CD4-positive, CD25-positive, alpha-beta regulatory T cell (primary cell): ENCODE data around the gene UTP14C. TPM values are rescaled to one million over a fixed set of nuclear protein-coding genes. Genes with fewer than 3 reads are reported as not detected.
A peak's percentile ranks its signal among the peaks of the same experiment; 100 is the strongest.
"Not testable (repeated sequence)": the region's sequence is repeated elsewhere in the genome, so short reads cannot be mapped to it uniquely, and the experiment has no call there.

Experiments used
- ATAC-seq, 2 donors: fragments of 150-1000 bp; cut with Tn5 transposase; one replicate each; pipeline ENCODE4 v1.10.0; 2021; ENCODE audit warnings: low read depth in 2 of 2, moderate number of reproducible peaks in 2 of 2, moderate library complexity in 1 of 2
- DNase-seq, 3 donors: peaks; one replicate each; pipeline versions ENCODE4 v3.0.0 to v3.0.0-alpha.2; 2012 to 2022; ENCODE audit warnings: mixed read lengths in 1 of 3
- H3K27ac ChIP-seq: one replicate; pipeline ENCODE4 v1.7.0; 2013; ENCODE audit warnings: mild to moderate bottlenecking, low read length; ENCODE audit not compliant: insufficient read depth, poor library complexity, severe bottlenecking
- H3K27me3 ChIP-seq: one replicate; pipeline ENCODE4 v1.7.0; 2013; ENCODE audit warnings: low read length; ENCODE audit not compliant: control insufficient read depth, insufficient read depth
- H3K36me3 ChIP-seq: one replicate; pipeline ENCODE4 v1.7.0; 2013; ENCODE audit warnings: mild to moderate bottlenecking, low read length, moderate library complexity; ENCODE audit not compliant: control insufficient read depth, insufficient read depth
- H3K4me1 ChIP-seq: 2 replicates; pipeline ENCODE4 v1.7.0; 2013; ENCODE audit warnings: mild to moderate bottlenecking, low read length; ENCODE audit not compliant: insufficient read depth, control insufficient read depth, poor library complexity, severe bottlenecking
- H3K4me3 ChIP-seq: one replicate; pipeline ENCODE4 v1.7.0; 2013; ENCODE audit warnings: low read depth, mild to moderate bottlenecking, low read length, moderate library complexity
- H3K9me3 ChIP-seq, 2 experiments: 1 replicate in 1 of 2; 2 replicates in 1 of 2; pipeline ENCODE4 v1.7.0; 2013; ENCODE audit warnings: low read length in 2 of 2, mild to moderate bottlenecking in 1 of 2, moderate library complexity in 1 of 2; ENCODE audit not compliant: control insufficient read depth in 2 of 2
- H3K27ac Mint-ChIP-seq, 3 donors: one replicate each; pipeline ENCODE4 v1.8.0; 2020 to 2022; ENCODE audit warnings: mild to moderate bottlenecking in 3 of 3, mixed read lengths in 3 of 3, moderate library complexity in 2 of 3
- H3K27me3 Mint-ChIP-seq: one replicate; pipeline ENCODE4 v1.8.0; 2022; ENCODE audit warnings: mild to moderate bottlenecking, mixed read lengths
- H3K36me3 Mint-ChIP-seq: one replicate; pipeline ENCODE4 v1.8.0; 2020; ENCODE audit warnings: mixed read lengths
- H3K4me1 Mint-ChIP-seq, 4 donors: one replicate each; pipeline ENCODE4 v1.8.0; 2020 to 2022; ENCODE audit warnings: mixed read lengths in 4 of 4, mild to moderate bottlenecking in 1 of 4
- H3K4me3 Mint-ChIP-seq, 4 donors: one replicate each; pipeline ENCODE4 v1.8.0; 2020 to 2022; ENCODE audit warnings: mild to moderate bottlenecking in 4 of 4, mixed read lengths in 4 of 4, moderate library complexity in 3 of 4
- H3K9me3 Mint-ChIP-seq, 7 donors: one replicate each; pipeline ENCODE4 v1.8.0; 2020 to 2022; ENCODE audit warnings: mixed read lengths in 7 of 7, mild to moderate bottlenecking in 3 of 7, moderate library complexity in 2 of 7
- polyA plus RNA-seq, 4 donors: library from polyadenylated mRNA; unstranded; fragments of 300-500 nt; fragmentation: Illumina TruSeq; gene quantifications; one replicate each; pipeline ENCODE4 v1.2.3, GENCODE V29; 2021
- total RNA-seq: library from RNA; stranded (reverse); gene quantifications from one replicate; pipeline ENCODE4 v1.2.3, GENCODE V29; 2022

The UTP14C gene
- total and polyA plus RNA-seq, 5 donors from 2014 or later, result 0.97 to 4.0 (median 1.6) TPM

GRCh38 chr13:52016296-52016695 is 8.2 kb upstream of the UTP14C start:
- Mint-ChIP-seq H3K36me3 (peaks cover 51% of the 10 kb centered on the region), H3K4me3 (no peak overlapping the region), H3K9me3 (peaks cover 0 to 2% (median 0%) of the 10 kb centered on the region in 7 donors), H3K27me3 (no peaks in the 10 kb centered on the region), H3K27ac (no peak overlapping the region), H3K4me1 (peaks cover 28 to 56% (median 43%) of the 10 kb centered on the region in 4 donors)
- no peak for DNase-seq
- no peak for ATAC-seq
- Histone ChIP-seq H3K4me3 (no peak overlapping the region), H3K4me1 (peaks cover 23% of the 10 kb centered on the region), H3K9me3 (no peaks in the 10 kb centered on the region), H3K27me3 (no peaks in the 10 kb centered on the region), H3K27ac (no peak overlapping the region), H3K36me3 (peaks cover 32% of the 10 kb centered on the region)

DNA sequence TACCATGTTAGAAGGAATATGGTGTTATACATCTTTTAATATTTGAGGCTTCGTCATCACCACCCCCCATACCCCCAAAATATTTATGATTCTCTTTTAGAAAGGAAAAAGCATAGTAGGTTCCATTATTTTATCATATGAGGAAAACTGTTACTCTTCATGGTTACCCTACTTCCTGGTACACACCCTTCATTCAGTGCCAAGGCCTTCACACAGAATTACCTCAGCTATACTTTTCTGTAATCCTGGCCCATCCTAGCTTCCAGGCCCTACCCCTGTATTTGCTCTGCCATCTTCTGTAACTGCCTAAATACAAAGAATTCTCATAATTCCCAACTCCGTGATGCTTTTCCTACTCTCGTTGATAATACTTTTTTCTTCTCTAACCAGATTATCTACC is 4.3 kb upstream of the UTP14C start:
- ATAC-seq (no peak), DNase-seq (no peak)
- H3K36me3 Mint-ChIP-seq, result peaks cover 76% of the 10 kb centered on the region
- no peak overlapping the region for H3K4me3 Mint-ChIP-seq
- peaks cover 23 to 51% (median 40%) of the 10 kb centered on the region in 4 donors for H3K4me1 Mint-ChIP-seq
- H3K27ac Mint-ChIP-seq, result no peak overlapping the region
- Histone ChIP-seq H3K36me3 (peaks cover 66% of the 10 kb centered on the region), H3K27ac (no peak overlapping the region), H3K4me3 (no peak overlapping the region), H3K9me3 (no peaks in the 10 kb centered on the region), H3K4me1 (no peaks in the 10 kb centered on the region), H3K27me3 (no peaks in the 10 kb centered on the region)
- peaks cover 0 to 2% (median 0%) of the 10 kb centered on the region in 7 donors for H3K9me3 Mint-ChIP-seq
- no peaks in the 10 kb centered on the region for H3K27me3 Mint-ChIP-seq

DNA sequence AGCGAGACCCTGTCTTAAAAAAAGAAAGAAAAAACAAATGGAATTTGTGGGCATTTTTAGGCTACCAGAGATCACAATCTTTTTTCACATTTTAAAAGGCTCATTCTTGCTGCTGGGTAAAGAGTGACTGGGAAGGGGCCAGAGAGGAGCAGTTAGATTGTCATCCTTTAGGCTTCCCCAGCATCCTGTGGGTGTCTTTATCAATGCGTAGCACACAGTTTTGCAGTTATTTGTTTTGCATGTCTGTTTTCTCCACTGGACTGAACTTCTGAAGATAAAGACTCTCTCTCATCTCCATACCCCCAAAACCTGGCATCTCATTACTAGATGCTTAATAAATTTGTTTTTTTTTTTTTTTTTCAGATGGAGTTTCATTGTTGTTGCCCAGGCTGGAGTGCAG is 2.1 kb upstream of the UTP14C start:
- Mint-ChIP-seq H3K4me1 (peaks cover 16 to 47% (median 44%) of the 10 kb centered on the region in 4 donors), H3K9me3 (peaks cover 0 to 6% (median 4%) of the 10 kb centered on the region in 7 donors), H3K4me3 (no peak overlapping the region), H3K27me3 (no peaks in the 10 kb centered on the region), H3K27ac (no peak overlapping the region), H3K36me3 (peaks cover 83% of the 10 kb centered on the region)
- no peak for ATAC-seq
- Histone ChIP-seq H3K4me3 (no peak overlapping the region), H3K36me3 (peaks cover 74% of the 10 kb centered on the region), H3K9me3 (no peaks in the 10 kb centered on the region), H3K4me1 (no peaks in the 10 kb centered on the region), H3K27ac (no peak overlapping the region), H3K27me3 (no peaks in the 10 kb centered on the region)
- no peak for DNase-seq

DNA sequence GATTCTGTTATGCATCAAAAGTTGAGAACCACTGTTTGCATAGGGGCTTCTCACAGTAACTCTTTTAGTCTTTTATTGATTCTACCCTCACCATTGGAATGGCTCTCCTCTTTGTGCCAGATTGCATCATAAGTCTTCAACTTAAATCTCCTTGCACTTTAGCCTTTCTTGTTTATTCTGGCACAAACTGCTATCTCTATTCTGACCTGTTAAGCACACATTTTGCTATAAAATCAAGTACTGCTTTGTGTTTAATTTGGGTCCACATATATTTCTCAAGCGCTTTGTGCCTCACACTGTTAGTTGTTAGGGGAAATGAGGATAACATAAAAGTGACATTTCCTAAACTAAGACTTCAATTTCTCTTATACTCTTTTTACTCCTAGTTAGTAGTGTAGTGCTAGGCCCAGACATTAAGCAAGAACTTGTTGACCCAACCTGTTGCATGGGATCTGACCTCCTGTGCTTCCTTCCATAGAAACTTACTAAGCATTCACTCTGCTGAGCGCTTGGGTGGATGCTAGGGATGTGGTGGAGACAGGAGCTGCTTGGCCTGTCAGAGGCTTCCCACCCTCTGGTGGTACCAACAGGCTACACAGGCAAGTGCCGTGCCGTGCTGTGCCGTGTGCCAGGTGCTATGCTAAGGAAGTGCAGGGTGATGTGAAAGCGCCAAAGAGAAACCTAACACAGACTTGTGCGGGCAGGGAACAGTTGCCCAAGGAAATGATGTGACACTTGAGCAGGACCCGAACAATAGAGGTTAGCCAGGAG is 1.2 kb downstream of the UTP14C start:
- peaks cover 0 to 8% (median 5%) of the 10 kb centered on the region in 7 donors for H3K9me3 Mint-ChIP-seq
- Histone ChIP-seq H3K4me3 (no peak overlapping the region), H3K27me3 (no peaks in the 10 kb centered on the region), H3K9me3 (no peaks in the 10 kb centered on the region), H3K27ac (no peak overlapping the region), H3K36me3 (peaks cover 69% of the 10 kb centered on the region), H3K4me1 (no peaks in the 10 kb centered on the region)
- peak overlapping the region in 1 of 3 donors; percentile 1 for H3K27ac Mint-ChIP-seq
- H3K4me1 Mint-ChIP-seq, result peaks cover 13 to 42% (median 34%) of the 10 kb centered on the region in 4 donors
- DNase-seq, result no peak
- no peak for ATAC-seq
- H3K27me3 Mint-ChIP-seq, result no peaks in the 10 kb centered on the region
- H3K4me3 Mint-ChIP-seq, result no peak overlapping the region
- peaks cover 84% of the 10 kb centered on the region for H3K36me3 Mint-ChIP-seq

DNA sequence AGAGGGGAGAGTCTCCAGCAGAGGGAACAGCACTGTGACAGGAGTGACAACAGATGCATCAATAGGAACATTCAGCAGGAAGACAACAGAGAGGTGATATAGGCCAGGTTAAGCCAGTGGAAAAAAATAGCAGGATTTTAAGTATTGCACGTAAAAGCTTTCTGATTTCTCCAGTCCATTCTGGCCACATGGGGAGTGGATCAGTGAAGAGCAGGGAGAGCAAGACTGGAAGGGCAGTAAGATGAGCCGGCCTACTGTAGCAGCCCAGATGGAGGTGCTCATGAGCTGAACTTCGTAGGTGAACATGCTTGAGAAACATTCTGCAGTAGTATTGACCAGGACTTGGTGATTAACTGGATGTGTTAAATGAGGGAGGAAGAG is 1.7 kb downstream of the UTP14C start:
- Mint-ChIP-seq H3K27me3 (no peaks in the 10 kb centered on the region), H3K36me3 (peaks cover 78% of the 10 kb centered on the region), H3K4me1 (peaks cover 13 to 38% (median 32%) of the 10 kb centered on the region in 4 donors), H3K9me3 (peaks cover 0 to 8% (median 5%) of the 10 kb centered on the region in 7 donors), H3K4me3 (no peak overlapping the region), H3K27ac (peak overlapping the region in 1 of 3 donors; percentile 1)
- Histone ChIP-seq H3K4me1 (no peaks in the 10 kb centered on the region), H3K4me3 (no peak overlapping the region), H3K27ac (no peak overlapping the region), H3K36me3 (peaks cover 64% of the 10 kb centered on the region), H3K27me3 (no peaks in the 10 kb centered on the region), H3K9me3 (no peaks in the 10 kb centered on the region)
- ATAC-seq, result no peak
- no peak for DNase-seq

DNA sequence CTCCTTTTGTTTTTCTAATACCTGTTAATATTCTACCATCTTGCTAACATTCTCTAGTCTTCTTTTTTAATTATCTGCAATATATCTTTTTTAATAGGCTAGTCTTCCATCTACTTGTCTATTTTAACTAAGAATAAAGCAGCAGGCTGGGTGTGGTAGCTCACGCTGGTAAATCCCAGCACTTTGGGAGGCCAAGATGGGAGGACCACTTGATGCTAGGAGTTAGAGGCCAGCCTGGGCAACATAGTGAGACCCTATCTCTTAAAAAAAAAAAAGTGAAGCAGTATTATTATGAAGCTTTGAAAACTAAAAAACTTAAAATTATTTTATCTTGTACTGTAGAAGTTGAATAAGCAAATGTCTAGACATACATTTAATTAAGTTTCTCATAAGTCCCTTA is 3.3 kb downstream of the UTP14C start:
- H3K27ac ChIP-seq, result no peak overlapping the region
- H3K27ac Mint-ChIP-seq, result no peak overlapping the region
- DNase-seq (no peak), ATAC-seq (no peak)
- H3K36me3 Mint-ChIP-seq, result peaks cover 65% of the 10 kb centered on the region
- H3K4me3 ChIP-seq, result no peak overlapping the region
- H3K4me1 ChIP-seq, result no peaks in the 10 kb centered on the region
- no peaks in the 10 kb centered on the region for H3K27me3 Mint-ChIP-seq
- H3K9me3 Mint-ChIP-seq, result peaks cover 0 to 8% (median 5%) of the 10 kb centered on the region in 7 donors
- no peak overlapping the region for H3K4me3 Mint-ChIP-seq
- H3K4me1 Mint-ChIP-seq, result peaks cover 18 to 43% (median 32%) of the 10 kb centered on the region in 4 donors
- no peaks in the 10 kb centered on the region for H3K27me3 ChIP-seq
- no peaks in the 10 kb centered on the region for H3K9me3 ChIP-seq
- H3K36me3 ChIP-seq, result peaks cover 53% of the 10 kb centered on the region

DNA sequence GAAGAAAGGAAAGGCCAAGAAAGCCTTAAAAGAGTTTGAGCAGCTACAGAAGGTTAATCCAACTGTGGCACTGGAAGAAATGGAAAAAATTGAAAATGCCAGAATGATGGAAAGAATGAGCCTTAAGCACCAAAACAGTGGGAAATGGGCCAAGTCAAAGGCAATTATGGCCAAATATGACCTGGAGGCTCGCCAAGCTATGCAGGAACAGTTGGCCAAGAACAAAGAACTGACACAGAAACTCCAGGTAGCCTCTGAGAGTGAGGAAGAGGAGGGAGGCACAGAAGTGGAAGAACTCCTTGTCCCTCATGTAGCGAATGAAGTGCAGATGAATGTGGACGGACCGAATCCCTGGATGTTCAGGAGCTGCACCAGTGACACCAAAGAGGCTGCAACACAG is 5.1 kb downstream of the UTP14C start:
- peaks cover 58% of the 10 kb centered on the region for H3K36me3 Mint-ChIP-seq
- H3K4me3 Mint-ChIP-seq, result no peak overlapping the region
- no peaks in the 10 kb centered on the region for H3K27me3 Mint-ChIP-seq

GRCh38 chr13:52030401-52030800 is 5.9 kb downstream of the UTP14C start:
- not testable (repeated sequence) for H3K27me3 Mint-ChIP-seq, H3K4me3 ChIP-seq, H3K9me3 Mint-ChIP-seq, DNase-seq, ATAC-seq, H3K4me1 ChIP-seq, H3K9me3 ChIP-seq, H3K27ac ChIP-seq, H3K4me3 Mint-ChIP-seq, H3K27me3 ChIP-seq
- peaks cover 52% of the 10 kb centered on the region for H3K36me3 Mint-ChIP-seq
- peaks cover 29% of the 10 kb centered on the region for H3K36me3 ChIP-seq
- peak overlapping the region in 1 of 3 donors; percentile 18 for H3K27ac Mint-ChIP-seq
- H3K4me1 Mint-ChIP-seq, result peaks cover 26 to 40% (median 30%) of the 10 kb centered on the region in 4 donors

More for the DNA sequence above, 5.1 kb downstream of the UTP14C start:
- H3K4me3 ChIP-seq, result no peak overlapping the region
- ATAC-seq (no peak), DNase-seq (no peak)
- H3K9me3 ChIP-seq, result no peaks in the 10 kb centered on the region
- Mint-ChIP-seq H3K4me1 (peaks cover 23 to 41% (median 32%) of the 10 kb centered on the region in 4 donors), H3K27ac (no peak overlapping the region), H3K9me3 (peaks cover 0 to 8% (median 5%) of the 10 kb centered on the region in 7 donors)
- H3K27ac ChIP-seq, result no peak overlapping the region
- H3K27me3 ChIP-seq, result no peaks in the 10 kb centered on the region
- H3K36me3 ChIP-seq, result peaks cover 36% of the 10 kb centered on the region
- H3K4me1 ChIP-seq, result no peaks in the 10 kb centered on the region
